Loucy (cell line): ENCODE results near the gene CNDP2.

Experiments
- CTCF ChIP-seq: fragments of 200-600 bp; sonication (generic); conservative IDR thresholded peaks from 2 replicates; pipeline ENCODE4 v1.5.1; 2014; ENCODE audit warnings: mild to moderate bottlenecking, antibody characterized with exemption, low read length
- EZH2phosphoT487 ChIP-seq: fragments of 200-600 bp; IDR thresholded peaks from 2 replicates; pipeline ENCODE4 v1.6.1; 2018; ENCODE audit warnings: antibody characterized with exemption, mild to moderate bottlenecking, moderate library complexity, borderline replicate concordance

DNA sequence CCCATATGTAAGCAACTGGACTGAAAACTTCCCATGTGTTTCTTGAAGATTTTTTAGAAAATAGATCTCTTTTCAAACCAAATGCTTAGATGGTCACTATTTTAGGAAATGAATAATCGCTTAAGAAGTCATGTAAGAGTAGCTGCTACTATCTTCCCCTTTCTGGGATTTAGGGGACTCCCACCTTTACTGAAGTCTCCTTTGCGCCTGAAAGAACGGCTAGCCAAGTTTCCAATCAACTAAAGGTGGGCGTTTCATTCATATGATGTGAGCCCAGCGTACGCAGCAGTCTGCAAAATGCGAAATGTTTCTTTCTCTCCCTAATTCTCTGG is 40.2 kb upstream of the CNDP2 start:
- TF ChIP-seq CTCF (no peak), EZH2phosphoT487 (no peak)
